Inflammatory macrophage (primary cell): ENCODE data around the gene DLGAP1.

Source experiments
- DNase-seq, 2 donors: peaks; one replicate each; pipeline ENCODE4 v3.0.0-alpha.2; 2020 to 2022

The DLGAP1 gene

GRCh38 chr18:3930126-3931012, 524.7 kb downstream of the DLGAP1 start:
- no peak for DNase-seq

GRCh38 chr18:3924455-3924854, 530.7 kb downstream of the DLGAP1 start:
- no peak for DNase-seq

GRCh38 chr18:3923750-3924149, 531.4 kb downstream of the DLGAP1 start:
- no peak for DNase-seq

GRCh38 chr18:3921826-3922225, 533.3 kb downstream of the DLGAP1 start:
- DNase-seq = no peak

GRCh38 chr18:3920832-3921231, 534.3 kb downstream of the DLGAP1 start:
- DNase-seq = no peak

- no peak for DNase-seq
These were observed 535.6 kb downstream of the DLGAP1 start for GRCh38 chr18:3919396-3920061.

- DNase-seq = no peak
These were observed 539.0 kb downstream of the DLGAP1 start for GRCh38 chr18:3916082-3916481.

- DNase-seq = no peak
These were observed 540.1 kb downstream of the DLGAP1 start for GRCh38 chr18:3914833-3915610.

GRCh38 chr18:3914109-3914508, 541.0 kb downstream of the DLGAP1 start:
- DNase-seq = no peak

- DNase-seq = no peak
These were observed 542.4 kb downstream of the DLGAP1 start for GRCh38 chr18:3912705-3913104.

- DNase-seq = no peak
These were observed 543.7 kb downstream of the DLGAP1 start for GRCh38 chr18:3911413-3911812.

- DNase-seq = no peak
These were observed 544.6 kb downstream of the DLGAP1 start for GRCh38 chr18:3910512-3910911.

- DNase-seq = no peak
These were observed 547.2 kb downstream of the DLGAP1 start for GRCh38 chr18:3907955-3908354.

- DNase-seq = peak in 1 of 2 donors; percentile 59
These were observed 548.9 kb downstream of the DLGAP1 start for GRCh38 chr18:3906116-3906750.

GRCh38 chr18:3903337-3903736, 551.8 kb downstream of the DLGAP1 start:
- DNase-seq = no peak

- no peak for DNase-seq
These were observed 552.4 kb downstream of the DLGAP1 start for GRCh38 chr18:3902676-3903075.

GRCh38 chr18:3901811-3902210, 553.3 kb downstream of the DLGAP1 start:
- DNase-seq = no peak

GRCh38 chr18:3901042-3901441, 554.1 kb downstream of the DLGAP1 start:
- no peak for DNase-seq

GRCh38 chr18:3900327-3900726, 554.8 kb downstream of the DLGAP1 start:
- DNase-seq = no peak

GRCh38 chr18:3898861-3899613, 556.1 kb downstream of the DLGAP1 start:
- DNase-seq = no peak

GRCh38 chr18:3892152-3892551, 563.0 kb downstream of the DLGAP1 start:
- DNase-seq = no peak

- DNase-seq = no peak
These were observed 563.9 kb downstream of the DLGAP1 start for GRCh38 chr18:3891245-3891644.
